Endothelial cell of umbilical vein (primary cell): Measurements from ENCODE around the gene DYNC2H1. TPM values are rescaled to one million over a fixed set of nuclear protein-coding genes. Genes with fewer than 3 reads are reported as not detected.

Experiments used
- BruUV-seq: library from RNA; stranded (reverse); fragments of 400-500 nt; replicated peaks from 2 replicates; lab custom pipeline; 2021; lab: Mats Ljungman, UMichigan
- CTCF ChIA-PET: fragments of 300-600, 350-600 bp; sonication (Branson Sonifier 250); formaldehyde crosslinking; loops from one replicate; lab custom pipeline; 2021; ENCODE audit warnings: antibody characterized with exemption, inconsistent platforms; lab: Charles Lee
- POLR2A ChIA-PET: fragments of 300-600, 350-600 bp; sonication (Branson Sonifier 250); formaldehyde crosslinking; loops from one replicate; lab custom pipeline; 2021; ENCODE audit warnings: antibody characterized with exemption, inconsistent platforms; lab: Charles Lee
- DNase-seq: peaks from one replicate; pipeline ENCODE4 v3.0.0-alpha.2; 2011; ENCODE audit warnings: low read depth, low spot score
- FAIRE-seq: peaks from 2 replicates; lab custom pipeline; 2011; peaks lifted over from hg19 to GRCh38; lab: Jason Lieb, UNC
- H2AFZ ChIP-seq: 2 replicates; pipeline ENCODE4 v1.6.0; 2012; ENCODE audit warnings: low read depth, low read length, control low read depth, inconsistent platforms
- H3K27ac ChIP-seq: 2 replicates; pipeline ENCODE4 v1.5.1; 2011; ENCODE audit warnings: low read depth, mild to moderate bottlenecking, control low read depth, low read length, moderate library complexity; ENCODE audit not compliant: insufficient read depth
- H3K27me3 ChIP-seq, 2 experiments: 2 replicates each; pipeline versions ENCODE4 v1.6.0 to v1.6.1; 2011; ENCODE audit warnings: low read length in 2 of 2, mixed read lengths in 1 of 2; ENCODE audit not compliant: control insufficient read depth in 2 of 2, insufficient read depth in 2 of 2
- H3K36me3 ChIP-seq, 2 experiments: 2 replicates in 1 of 2; 3 replicates in 1 of 2; pipeline ENCODE4 v1.5.1; 2011; ENCODE audit warnings: low read length in 2 of 2, mild to moderate bottlenecking in 1 of 2, moderate library complexity in 1 of 2; ENCODE audit not compliant: control insufficient read depth in 2 of 2, insufficient read depth in 2 of 2; ENCODE audit errors: extremely low read depth in 1 of 2
- H3K4me1 ChIP-seq: 3 replicates; pipeline ENCODE4 v1.5.1; 2011; ENCODE audit warnings: mild to moderate bottlenecking, low read length; ENCODE audit not compliant: control insufficient read depth, insufficient read depth; ENCODE audit errors: extremely low read depth
- H3K4me2 ChIP-seq: 2 replicates; pipeline ENCODE4 v1.6.1; 2011; ENCODE audit warnings: low read length, control low read depth, mixed read lengths; ENCODE audit not compliant: insufficient read depth
- H3K4me3 ChIP-seq, 3 experiments: fragments of 200-600 bp in 1 of 3; sonication (generic), shearing (Covaris generic) in 1 of 3; replicated peaks in 1 of 3; 2 replicates each; pipeline ENCODE4 v1.5.1; 2011 to 2016; ENCODE audit warnings: control low read depth in 3 of 3, low read length in 3 of 3, mild to moderate bottlenecking in 2 of 3, inconsistent platforms in 1 of 3, low read depth in 1 of 3, moderate library complexity in 1 of 3; ENCODE audit not compliant: insufficient read depth in 1 of 3
- H3K79me2 ChIP-seq: 2 replicates; pipeline ENCODE4 v1.6.0; 2012; ENCODE audit warnings: low read length, inconsistent platforms; ENCODE audit not compliant: control insufficient read depth, insufficient read depth
- H3K9ac ChIP-seq: replicated peaks from 2 replicates; pipeline ENCODE3; 2011; ENCODE audit warnings: low read length, control low read depth; ENCODE audit not compliant: insufficient read depth; ENCODE audit errors: extremely low read depth
- H3K9me1 ChIP-seq: replicated peaks from 3 replicates; pipeline ENCODE4 v1.6.0; 2011; ENCODE audit warnings: mild to moderate bottlenecking, low read length; ENCODE audit not compliant: control insufficient read depth, insufficient read depth; ENCODE audit errors: extremely low read depth
- H3K9me3 ChIP-seq: replicated peaks from 2 replicates; pipeline ENCODE4 v1.5.1; 2012; ENCODE audit warnings: low read length, inconsistent platforms; ENCODE audit not compliant: control insufficient read depth, insufficient read depth
- H4K20me1 ChIP-seq: replicated peaks from 2 replicates; pipeline ENCODE3; 2011; ENCODE audit warnings: mild to moderate bottlenecking, low read length; ENCODE audit not compliant: control insufficient read depth, insufficient read depth; ENCODE audit errors: extremely low read depth
- EZH2 ChIP-seq: IDR thresholded peaks from 2 replicates; pipeline ENCODE4 v1.6.1; 2012; ENCODE audit warnings: borderline replicate concordance, low read depth, mild to moderate bottlenecking, moderate library complexity, low read length, inconsistent platforms; ENCODE audit not compliant: severe bottlenecking
- FOS ChIP-seq: IDR thresholded peaks from 2 replicates; pipeline ENCODE4 v1.6.1; 2011; ENCODE audit warnings: mild to moderate bottlenecking, low read length, moderate library complexity, borderline replicate concordance; ENCODE audit not compliant: insufficient read depth
- GATA2 ChIP-seq: IDR thresholded peaks from 2 replicates; pipeline ENCODE4 v1.7.0; 2011; ENCODE audit warnings: low read depth, mild to moderate bottlenecking, moderate library complexity, mixed read lengths, low read length; ENCODE audit not compliant: insufficient read length, insufficient read depth
- JUN ChIP-seq: IDR thresholded peaks from 2 replicates; pipeline ENCODE4 v1.6.1; 2011; ENCODE audit warnings: borderline replicate concordance, low read depth; ENCODE audit not compliant: insufficient read length, insufficient read depth
- MYC ChIP-seq: IDR thresholded peaks from one replicate; pipeline ENCODE4 v1.6.1; 2011; ENCODE audit warnings: mild to moderate bottlenecking, low read depth, low read length
- POLR2A ChIP-seq: IDR thresholded peaks from 2 replicates; pipeline ENCODE4 v1.6.1; 2012; ENCODE audit warnings: low read depth, mild to moderate bottlenecking, control low read depth, low read length
- POLR2AphosphoS5 ChIP-seq: IDR thresholded peaks from 2 replicates; pipeline ENCODE4 v1.6.1; 2012; ENCODE audit warnings: low read depth, mild to moderate bottlenecking, control low read depth, low read length, moderate library complexity; ENCODE audit not compliant: insufficient read depth
- dilution Hi-C: fragments of 300-500 bp; cut with MboI; formaldehyde crosslinking; loops from one replicate; pipeline ENCODE4 v1.15.0; 2019; ENCODE audit warnings: low sequenced_read_pairs; ENCODE audit not compliant: extremely low pct_ligation_motif_present
- intact Hi-C: fragments of 100-400 bp; cut with micrococcal nuclease; formaldehyde crosslinking; loops from one replicate; pipeline ENCODE4 v1.10.0; 2022
- polyA plus RNA-seq, 4 experiments: library from polyadenylated mRNA; depleted of rRNA in 3 of 4; stranded (reverse) in 3 of 4; unstranded in 1 of 4; fragments of >200 nt; gene quantifications; 2 replicates each; pipeline versions ENCODE4 v1.2.1 to v1.2.3, GENCODE V29; 2011 to 2012; ENCODE audit warnings: missing spikeins in 1 of 4
- total RNA-seq: library from RNA; stranded (reverse); gene quantifications from 2 replicates; pipeline ENCODE4 v1.2.3, GENCODE V29; 2021
- TF ChIP-seq, protein P1 (sequence below), 2 donors: IDR thresholded peaks; 1 replicate in 1 of 2; 2 replicates in 1 of 2; pipeline ENCODE4 v1.5.1; 2011; ENCODE audit warnings: low read length in 2 of 2, mild to moderate bottlenecking in 2 of 2, moderate library complexity in 2 of 2, control low read depth in 1 of 2, inconsistent platforms in 1 of 2, low read depth in 1 of 2; ENCODE audit not compliant: insufficient read depth in 1 of 2; ENCODE audit errors: extremely low read depth in 1 of 2
- TF ChIP-seq, protein P2 (sequence below): IDR thresholded peaks from 2 replicates; pipeline ENCODE4 v1.6.1; 2011; ENCODE audit not compliant: insufficient read depth, insufficient read length

Gene DYNC2H1
- total and polyA plus RNA-seq, 2 donors (not counting 3 experiments of a cell fraction or from before 2014, with no cell fraction given), result 1.9 to 4.2 TPM

DNA sequence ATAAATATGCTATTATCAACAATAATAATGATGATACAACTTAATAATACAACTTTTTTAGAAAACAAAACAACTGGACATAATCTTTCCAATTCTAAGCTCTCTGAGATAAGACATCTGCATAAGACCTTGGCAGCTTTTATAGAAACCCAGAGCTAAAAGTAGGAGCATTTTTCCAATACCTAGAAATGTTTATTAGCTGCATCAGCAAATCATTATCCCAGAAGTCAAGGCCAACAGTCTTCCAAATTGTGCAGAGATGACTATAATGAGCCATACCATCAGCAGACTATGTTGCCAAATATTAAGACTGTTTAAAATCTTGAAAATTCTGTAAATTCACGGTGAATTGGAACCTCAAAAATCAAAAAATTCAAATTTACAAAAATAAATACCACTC, 47.6 kb upstream of the DYNC2H1 start:
- TF ChIP-seq JUN (no peak), POLR2A (no peak), GATA2 (no peak), FOS (no peak), EZH2 (no peak), POLR2AphosphoS5 (no peak), MYC (no peak)
- TF ChIP-seq, protein P1, sequence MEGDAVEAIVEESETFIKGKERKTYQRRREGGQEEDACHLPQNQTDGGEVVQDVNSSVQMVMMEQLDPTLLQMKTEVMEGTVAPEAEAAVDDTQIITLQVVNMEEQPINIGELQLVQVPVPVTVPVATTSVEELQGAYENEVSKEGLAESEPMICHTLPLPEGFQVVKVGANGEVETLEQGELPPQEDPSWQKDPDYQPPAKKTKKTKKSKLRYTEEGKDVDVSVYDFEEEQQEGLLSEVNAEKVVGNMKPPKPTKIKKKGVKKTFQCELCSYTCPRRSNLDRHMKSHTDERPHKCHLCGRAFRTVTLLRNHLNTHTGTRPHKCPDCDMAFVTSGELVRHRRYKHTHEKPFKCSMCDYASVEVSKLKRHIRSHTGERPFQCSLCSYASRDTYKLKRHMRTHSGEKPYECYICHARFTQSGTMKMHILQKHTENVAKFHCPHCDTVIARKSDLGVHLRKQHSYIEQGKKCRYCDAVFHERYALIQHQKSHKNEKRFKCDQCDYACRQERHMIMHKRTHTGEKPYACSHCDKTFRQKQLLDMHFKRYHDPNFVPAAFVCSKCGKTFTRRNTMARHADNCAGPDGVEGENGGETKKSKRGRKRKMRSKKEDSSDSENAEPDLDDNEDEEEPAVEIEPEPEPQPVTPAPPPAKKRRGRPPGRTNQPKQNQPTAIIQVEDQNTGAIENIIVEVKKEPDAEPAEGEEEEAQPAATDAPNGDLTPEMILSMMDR (IDR thresholded peaks at IDR 0.05; ENCODE audit: extremely low read depth in 1 of 2, insufficient read depth in 1 of 2, low read depth in 1 of 2, low read length in 2 of 2), result no peak
- TF ChIP-seq, protein P2, sequence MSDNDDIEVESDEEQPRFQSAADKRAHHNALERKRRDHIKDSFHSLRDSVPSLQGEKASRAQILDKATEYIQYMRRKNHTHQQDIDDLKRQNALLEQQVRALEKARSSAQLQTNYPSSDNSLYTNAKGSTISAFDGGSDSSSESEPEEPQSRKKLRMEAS, result no peak
- Histone ChIP-seq H3K9me3 (no peaks in the 10 kb centered on the region), H3K4me2 (no peak overlapping the region), H3K9ac (no peak overlapping the region), H3K27me3 (no peaks in the 10 kb centered on the region), H3K9me1 (no peaks in the 10 kb centered on the region), H3K27ac (no peak overlapping the region), H4K20me1 (no peaks in the 10 kb centered on the region), H3K79me2 (no peaks in the 10 kb centered on the region), H3K4me3 (no peak overlapping the region), H2AFZ (no peak overlapping the region), H3K36me3 (peaks cover 0 to 20% of the 10 kb centered on the region in 2 experiments), H3K4me1 (no peaks in the 10 kb centered on the region)
- no TSS peak for BruUV-seq
- POLR2A ChIA-PET, result no interaction called here
- FAIRE-seq (no peak), DNase-seq (no peak)
- intact Hi-C loops, result no loop called here
- dilution Hi-C loops, result no loop called here
- CTCF ChIA-PET, result interaction anchor here (1.1 to 1.7 kb wide), 3 partner anchors 14 to 147 kb away, joined by 3 to 5 read pairs (median 3); no protein-coding TSS in a partner anchor
